Smooth muscle cell of the pulmonary artery (primary cell): ENCODE results near the gene RBM42. TPM values are rescaled to one million over a fixed set of nuclear protein-coding genes. Genes with fewer than 3 reads are reported as not detected.

ENCODE experiments used
- total RNA-seq: library from RNA; depleted of rRNA; stranded (reverse); fragments of >200 nt; gene quantifications from 2 replicates; pipeline ENCODE4 v1.2.3, GENCODE V29; 2014

The RBM42 gene
- total RNA-seq, result 33.4 and 35.7 TPM in 2 replicates

GRCh38 chr19:35628565-35629331, at the start of gene RBM42:
TSS of gene RBM42 (plus strand) at chr19:35629036. CDS start at chr19:35629154, 118 bp downstream.

GRCh38 chr19:35585848-35586247, 43.0 kb upstream of the RBM42 start, which contains the start of gene PMIS2:
TSS of gene PMIS2 (plus strand) at chr19:35586173. CDS start at chr19:35586260, 87 bp downstream.

DNA sequence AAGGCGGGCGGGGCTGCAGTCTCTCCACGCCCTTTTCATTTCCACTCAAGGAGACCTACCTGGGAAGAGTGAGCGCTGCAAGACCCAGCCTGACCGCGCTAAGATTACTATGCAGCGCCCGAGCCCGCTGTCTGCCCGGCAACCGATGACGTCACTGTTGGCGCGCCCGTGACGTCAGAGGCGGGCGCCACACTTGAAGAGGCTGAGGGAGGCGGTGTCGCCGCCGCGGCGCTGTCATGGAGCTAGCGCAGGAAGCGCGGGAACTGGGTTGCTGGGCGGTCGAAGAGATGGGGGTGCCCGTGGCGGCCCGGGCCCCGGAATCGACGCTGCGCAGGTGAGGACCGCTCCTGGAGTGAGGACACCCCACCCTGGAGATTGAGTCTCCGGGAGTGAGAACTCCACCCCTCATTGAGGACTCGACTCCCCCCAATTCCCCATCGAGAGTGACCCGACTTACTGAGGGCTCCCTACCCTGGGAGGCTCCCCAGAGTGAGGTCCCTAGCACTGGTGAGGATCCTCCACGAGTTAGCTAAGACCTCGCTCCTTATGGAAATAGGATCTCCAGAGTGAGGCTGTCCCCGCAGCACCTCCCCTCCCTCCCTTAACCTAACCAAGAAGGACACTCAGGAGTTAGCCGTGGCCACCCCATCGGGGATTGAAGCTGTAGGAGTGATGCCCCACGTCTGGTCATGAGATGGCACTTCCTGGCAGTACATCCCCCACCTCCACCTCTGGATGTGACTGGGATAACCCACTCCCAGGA, 16.1 kb upstream of the RBM42 start, which contains the start of gene HAUS5:
TSS of gene HAUS5 (plus strand) at position 177 of the 763 bp plus-strand sequence. CDS start at position 237, 60 bp downstream.

DNA sequence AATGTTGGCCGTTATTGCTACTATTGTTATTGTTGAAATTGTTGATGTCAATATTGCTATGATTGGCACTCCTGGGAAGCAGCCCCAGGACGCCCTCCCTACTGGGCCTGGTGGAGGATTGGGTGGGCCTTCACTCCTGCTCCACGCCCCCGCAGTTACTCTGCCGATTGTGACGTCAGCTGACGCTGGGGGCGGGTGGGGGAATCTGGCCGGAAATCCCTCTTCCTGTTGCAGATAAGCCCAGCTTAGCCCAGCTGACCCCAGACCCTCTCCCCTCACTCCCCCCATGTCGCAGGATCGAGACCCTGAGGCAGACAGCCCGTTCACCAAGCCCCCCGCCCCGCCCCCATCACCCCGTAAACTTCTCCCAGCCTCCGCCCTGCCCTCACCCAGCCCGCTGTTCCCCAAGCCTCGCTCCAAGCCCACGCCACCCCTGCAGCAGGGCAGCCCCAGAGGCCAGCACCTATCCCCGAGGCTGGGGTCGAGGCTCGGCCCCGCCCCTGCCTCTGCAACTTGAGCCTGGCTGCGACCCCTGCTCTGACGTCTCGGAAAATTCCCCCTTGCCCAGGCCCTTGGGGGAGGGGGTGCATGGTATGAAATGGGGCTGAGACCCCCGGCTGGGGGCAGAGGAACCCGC, 12.8 kb downstream of the RBM42 start, which contains the start of gene ETV2:
TSS of gene ETV2 (plus strand) at position 231 of the 637 bp plus-strand sequence. CDS start 716 bp downstream, outside the sequence.

DNA sequence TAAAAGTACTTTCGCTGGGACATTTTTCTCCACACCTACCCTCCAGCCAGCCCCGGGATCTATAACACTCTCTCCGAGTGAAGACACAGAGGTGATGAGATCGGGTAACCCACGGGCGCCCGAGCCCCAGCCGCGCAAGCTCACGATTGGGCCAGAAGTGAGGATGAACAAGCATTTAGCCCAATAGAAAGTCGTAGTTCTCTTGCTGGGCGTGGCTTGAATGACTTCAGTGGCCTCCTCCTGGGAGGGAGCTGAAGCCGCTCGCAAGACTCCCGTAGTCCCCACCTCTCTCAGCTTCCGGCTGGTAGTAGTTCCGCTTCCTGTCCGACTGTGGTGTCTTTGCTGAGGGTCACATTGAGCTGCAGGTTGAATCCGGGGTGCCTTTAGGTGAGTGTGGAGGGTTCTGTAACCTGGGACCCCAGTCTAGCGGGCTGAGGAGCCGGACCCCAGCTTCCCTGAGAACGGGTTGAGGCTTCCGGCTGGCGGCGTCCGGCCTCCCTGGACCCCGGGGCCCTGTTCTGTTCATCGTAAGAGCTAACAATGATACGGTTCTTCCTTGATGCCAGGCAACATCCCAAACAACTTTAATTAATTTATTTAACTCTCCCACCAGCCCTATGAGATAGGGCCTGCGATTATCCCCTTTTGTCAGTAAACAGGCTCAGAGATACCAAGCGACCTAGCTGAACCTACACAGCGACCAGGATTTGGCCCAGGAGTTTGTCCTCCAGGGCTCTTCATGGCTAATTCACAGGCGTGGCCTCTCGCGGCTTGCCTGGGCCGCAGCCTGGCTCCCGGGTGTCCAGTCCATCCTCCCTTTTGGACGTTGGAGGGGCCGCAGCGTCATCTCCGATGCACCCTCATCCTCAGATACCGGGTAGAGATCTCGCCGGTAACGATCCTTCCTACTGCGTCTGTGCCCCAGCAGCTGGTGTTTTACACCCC, 19.5 kb downstream of the RBM42 start, which contains the start of gene COX6B1:
TSS of gene COX6B1 (plus strand) at position 307 of the 945 bp plus-strand sequence. CDS start 2,921 bp downstream, outside the sequence.

GRCh38 chr19:35666251-35666913, 37.5 kb downstream of the RBM42 start, which contains the start of gene UPK1A:
TSS of gene UPK1A (plus strand) at chr19:35666517. CDS start at chr19:35666813, 296 bp downstream.

Other genes with a start within 250 kb of the RBM42 start
- not detected in 2 replicates for gene FFAR2, start 180.8 kb upstream of the RBM42 start, total RNA-seq
- gene KRTDAP, start 138.6 kb upstream of the RBM42 start, total RNA-seq, result not detected in 2 replicates
- gene DMKN, start 115.4 kb upstream of the RBM42 start, total RNA-seq, result 2.1 and 3.6 TPM in 2 replicates
- 4.5 and 6.7 TPM in 2 replicates for gene SBSN, start 100.7 kb upstream of the RBM42 start, total RNA-seq
- gene GAPDHS, start 95.6 kb upstream of the RBM42 start, total RNA-seq, result not detected in 2 replicates
- 73.0 and 101 TPM in 2 replicates for gene TMEM147, start 83.4 kb upstream of the RBM42 start, total RNA-seq
- gene ATP4A, start 65.4 kb upstream of the RBM42 start, total RNA-seq, result not detected in 2 replicates
- gene PMIS2, start 42.9 kb upstream of the RBM42 start, total RNA-seq, result not detected in 2 replicates
- 5.6 and 7.4 TPM in 2 replicates for gene HAUS5, start 16.3 kb upstream of the RBM42 start, total RNA-seq
- 0.13 TPM in 1 of 2 replicates, not detected in the other for gene ETV2, start 12.7 kb downstream of the RBM42 start, total RNA-seq
- gene COX6B1, start 19.3 kb downstream of the RBM42 start, total RNA-seq, result 188 and 222 TPM in 2 replicates
- 0.10 and 0.13 TPM in 2 replicates for gene UPK1A, start 37.5 kb downstream of the RBM42 start, total RNA-seq
- gene ZBTB32, start 75.5 kb downstream of the RBM42 start, total RNA-seq, result not detected in 2 replicates
- 10.3 and 15.1 TPM in 2 replicates for gene KMT2B, start 89.0 kb downstream of the RBM42 start, total RNA-seq
- 0.73 and 0.85 TPM in 2 replicates for gene IGFLR1, start 113.4 kb downstream of the RBM42 start, total RNA-seq
- gene U2AF1L4, start 116.4 kb downstream of the RBM42 start, total RNA-seq, result 6.1 and 8.9 TPM in 2 replicates
- 12.4 and 17.2 TPM in 2 replicates for gene PSENEN, start 116.6 kb downstream of the RBM42 start, total RNA-seq
- gene LIN37, start 119.5 kb downstream of the RBM42 start, total RNA-seq, result 9.0 and 10.0 TPM in 2 replicates
- 106 and 161 TPM in 2 replicates for gene HSPB6, start 128.0 kb downstream of the RBM42 start, total RNA-seq
- 5.4 and 6.3 TPM in 2 replicates for gene PROSER3, start 129.1 kb downstream of the RBM42 start, total RNA-seq
- 3.1 and 5.5 TPM in 2 replicates for gene ARHGAP33, start 146.5 kb downstream of the RBM42 start, total RNA-seq
- gene PRODH2, start 183.8 kb downstream of the RBM42 start, total RNA-seq, result not detected in 2 replicates
- gene NPHS1, start 223.5 kb downstream of the RBM42 start, total RNA-seq, result not detected in 2 replicates
- not detected in 2 replicates for gene KIRREL2, start 227.9 kb downstream of the RBM42 start, total RNA-seq
- gene APLP1, start 239.5 kb downstream of the RBM42 start, total RNA-seq, result 23.2 and 28.9 TPM in 2 replicates